ENCODE measurements around the gene FFAR3.
"Not testable (repeated sequence)": the region's sequence is repeated elsewhere in the genome, so short reads cannot be mapped to it uniquely, and the experiment has no call there.

FFAR3 gene

GRCh38 chr19:35354898-35355297 lies 3.4 kb upstream of the FFAR3 start:
- no peaks in the 10 kb centered on the region for H3K9me3 Mint-ChIP-seq
- TF ChIP-seq, protein P1, sequence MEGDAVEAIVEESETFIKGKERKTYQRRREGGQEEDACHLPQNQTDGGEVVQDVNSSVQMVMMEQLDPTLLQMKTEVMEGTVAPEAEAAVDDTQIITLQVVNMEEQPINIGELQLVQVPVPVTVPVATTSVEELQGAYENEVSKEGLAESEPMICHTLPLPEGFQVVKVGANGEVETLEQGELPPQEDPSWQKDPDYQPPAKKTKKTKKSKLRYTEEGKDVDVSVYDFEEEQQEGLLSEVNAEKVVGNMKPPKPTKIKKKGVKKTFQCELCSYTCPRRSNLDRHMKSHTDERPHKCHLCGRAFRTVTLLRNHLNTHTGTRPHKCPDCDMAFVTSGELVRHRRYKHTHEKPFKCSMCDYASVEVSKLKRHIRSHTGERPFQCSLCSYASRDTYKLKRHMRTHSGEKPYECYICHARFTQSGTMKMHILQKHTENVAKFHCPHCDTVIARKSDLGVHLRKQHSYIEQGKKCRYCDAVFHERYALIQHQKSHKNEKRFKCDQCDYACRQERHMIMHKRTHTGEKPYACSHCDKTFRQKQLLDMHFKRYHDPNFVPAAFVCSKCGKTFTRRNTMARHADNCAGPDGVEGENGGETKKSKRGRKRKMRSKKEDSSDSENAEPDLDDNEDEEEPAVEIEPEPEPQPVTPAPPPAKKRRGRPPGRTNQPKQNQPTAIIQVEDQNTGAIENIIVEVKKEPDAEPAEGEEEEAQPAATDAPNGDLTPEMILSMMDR (IDR thresholded peaks at IDR 0.05) = no peak
- H3K4me3 Mint-ChIP-seq = no peak overlapping the region
- no peak overlapping the region for H3K27ac Mint-ChIP-seq
- DNase-seq = no peak
- no peaks in the 10 kb centered on the region for H3K36me3 Mint-ChIP-seq (ENCODE audit: low read depth)
- H3K27me3 Mint-ChIP-seq (ENCODE audit: low read depth, poor library complexity) = peaks cover 11% of the 10 kb centered on the region
- H3K4me1 Mint-ChIP-seq = peaks cover 34% of the 10 kb centered on the region

- TF ChIP-seq, protein P1 (IDR thresholded peaks at IDR 0.05) = no peak
- Mint-ChIP-seq H3K27ac (no peak overlapping the region), H3K4me3 (no peak overlapping the region), H3K9me3 (no peaks in the 10 kb centered on the region), H3K4me1 (peaks cover 25% of the 10 kb centered on the region), H3K27me3 (ENCODE audit: low read depth, poor library complexity) (peaks cover 11% of the 10 kb centered on the region), H3K36me3 (ENCODE audit: low read depth) (no peaks in the 10 kb centered on the region)
- no peak for DNase-seq
Measured at GRCh38 chr19:35355791-35356460, 2.3 kb upstream of the FFAR3 start.

DNA sequence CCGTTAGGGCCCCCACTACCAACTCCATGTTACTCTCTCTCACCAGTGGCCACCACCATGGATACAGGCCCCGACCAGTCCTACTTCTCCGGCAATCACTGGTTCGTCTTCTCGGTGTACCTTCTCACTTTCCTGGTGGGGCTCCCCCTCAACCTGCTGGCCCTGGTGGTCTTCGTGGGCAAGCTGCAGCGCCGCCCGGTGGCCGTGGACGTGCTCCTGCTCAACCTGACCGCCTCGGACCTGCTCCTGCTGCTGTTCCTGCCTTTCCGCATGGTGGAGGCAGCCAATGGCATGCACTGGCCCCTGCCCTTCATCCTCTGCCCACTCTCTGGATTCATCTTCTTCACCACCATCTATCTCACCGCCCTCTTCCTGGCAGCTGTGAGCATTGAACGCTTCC lies 574 bp downstream of the FFAR3 start:
- DNase-seq; H3K27me3 Mint-ChIP-seq (ENCODE audit: low read depth, poor library complexity); H3K4me3 Mint-ChIP-seq; H3K36me3 Mint-ChIP-seq (ENCODE audit: low read depth); H3K9me3 Mint-ChIP-seq; H3K27ac Mint-ChIP-seq: not testable (repeated sequence)
- H3K4me1 Mint-ChIP-seq = peaks cover 14% of the 10 kb centered on the region

- not testable (repeated sequence) for DNase-seq; H3K27me3 Mint-ChIP-seq (ENCODE audit: low read depth, poor library complexity); H3K9me3 Mint-ChIP-seq; H3K36me3 Mint-ChIP-seq (ENCODE audit: low read depth); H3K27ac Mint-ChIP-seq; H3K4me3 Mint-ChIP-seq
- peaks cover 14% of the 10 kb centered on the region for H3K4me1 Mint-ChIP-seq
Measured at GRCh38 chr19:35359395-35359794, 1.1 kb downstream of the FFAR3 start.

- not testable (repeated sequence) for H3K27ac Mint-ChIP-seq; H3K27me3 Mint-ChIP-seq (ENCODE audit: low read depth, poor library complexity); DNase-seq; H3K36me3 Mint-ChIP-seq (ENCODE audit: low read depth); H3K4me3 Mint-ChIP-seq; H3K9me3 Mint-ChIP-seq
- peaks cover 14% of the 10 kb centered on the region for H3K4me1 Mint-ChIP-seq
Measured at GRCh38 chr19:35360081-35360480, 1.8 kb downstream of the FFAR3 start.

GRCh38 chr19:35360880-35361420 lies 2.7 kb downstream of the FFAR3 start:
- Mint-ChIP-seq H3K9me3 (no peaks in the 10 kb centered on the region), H3K36me3 (ENCODE audit: low read depth) (no peaks in the 10 kb centered on the region), H3K27me3 (ENCODE audit: low read depth, poor library complexity) (peaks cover 5% of the 10 kb centered on the region), H3K4me1 (peaks cover 12% of the 10 kb centered on the region), H3K27ac (no peak overlapping the region), H3K4me3 (no peak overlapping the region)
- no peak for DNase-seq
- TF ChIP-seq, protein P1 (IDR thresholded peaks at IDR 0.05) = no peak

- H3K4me3 Mint-ChIP-seq = no peak overlapping the region
- no peaks in the 10 kb centered on the region for H3K36me3 Mint-ChIP-seq (ENCODE audit: low read depth)
- H3K27me3 Mint-ChIP-seq (ENCODE audit: low read depth, poor library complexity) = peaks cover 12% of the 10 kb centered on the region
- no peaks in the 10 kb centered on the region for H3K4me1 Mint-ChIP-seq
- no peak overlapping the region for H3K27ac Mint-ChIP-seq
- no peak for DNase-seq
- TF ChIP-seq, protein P1 (IDR thresholded peaks at IDR 0.05) = no peak
- no peaks in the 10 kb centered on the region for H3K9me3 Mint-ChIP-seq
Measured at GRCh38 chr19:35362261-35363000, 4.2 kb downstream of the FFAR3 start.

Data from nephron progenitor cell (in vitro differentiated cells).